Colon (tissue), 2 donors: ENCODE results near the gene PRR18.

ENCODE experiments used
- FAIRE-seq: peaks from 2 replicates; lab custom pipeline; 2012; peaks lifted over from hg19 to GRCh38; lab: Jason Lieb, UNC
- donor health status: control.
- donor health status: control.

The PRR18 gene

DNA sequence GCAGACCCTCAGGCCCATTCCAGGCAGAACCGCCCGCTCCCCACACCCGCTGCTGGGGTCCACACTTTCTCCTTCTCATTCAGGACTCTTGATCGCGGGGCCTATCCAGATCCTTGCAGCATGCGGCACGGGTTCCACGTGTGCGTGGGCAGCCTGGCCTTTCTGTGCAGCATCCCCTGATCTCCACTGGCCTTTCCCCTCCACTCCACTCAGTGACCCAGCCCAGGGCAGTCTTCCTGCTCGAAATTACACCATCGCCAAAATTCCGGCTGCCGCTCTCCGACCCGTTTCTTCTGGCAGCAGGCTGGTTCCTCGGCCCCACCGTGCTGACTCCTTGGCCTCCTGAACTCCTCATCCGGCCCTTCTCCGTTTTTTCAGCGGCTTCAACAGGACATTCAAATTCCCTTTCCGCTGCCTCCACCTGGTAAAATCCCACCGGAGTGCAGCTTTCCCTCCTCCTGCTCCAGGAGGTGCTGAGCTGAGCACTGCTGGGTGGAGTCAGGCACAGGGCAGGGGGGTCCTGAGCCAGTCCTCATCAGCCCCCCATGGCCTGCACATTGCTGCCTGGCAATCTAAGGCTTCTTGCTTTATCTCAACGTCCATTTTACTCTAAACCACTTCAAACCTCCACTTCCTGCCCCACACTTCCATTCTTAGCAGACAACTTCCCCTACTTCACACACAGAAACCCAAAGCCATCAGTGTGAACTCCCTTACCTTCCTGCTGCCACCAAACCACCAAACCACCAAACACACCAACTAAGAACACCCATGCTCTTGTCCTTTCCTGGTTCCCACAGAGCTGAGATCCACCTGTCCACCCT is 25.2 kb upstream of the PRR18 start:
- no peak for FAIRE-seq

- no peak for FAIRE-seq
These were observed 23.6 kb upstream of the PRR18 start for GRCh38 chr6:166331503-166332415.

GRCh38 chr6:166330612-166331011 is 22.4 kb upstream of the PRR18 start:
- FAIRE-seq = no peak

- no peak for FAIRE-seq
These were observed 17.3 kb upstream of the PRR18 start for GRCh38 chr6:166325383-166326042.

- FAIRE-seq = no peak
These were observed 15.2 kb upstream of the PRR18 start for GRCh38 chr6:166323395-166323794.

- no peak for FAIRE-seq
These were observed 10.7 kb upstream of the PRR18 start for GRCh38 chr6:166318649-166319600.

GRCh38 chr6:166318227-166318626 is 10.0 kb upstream of the PRR18 start:
- FAIRE-seq = no peak

DNA sequence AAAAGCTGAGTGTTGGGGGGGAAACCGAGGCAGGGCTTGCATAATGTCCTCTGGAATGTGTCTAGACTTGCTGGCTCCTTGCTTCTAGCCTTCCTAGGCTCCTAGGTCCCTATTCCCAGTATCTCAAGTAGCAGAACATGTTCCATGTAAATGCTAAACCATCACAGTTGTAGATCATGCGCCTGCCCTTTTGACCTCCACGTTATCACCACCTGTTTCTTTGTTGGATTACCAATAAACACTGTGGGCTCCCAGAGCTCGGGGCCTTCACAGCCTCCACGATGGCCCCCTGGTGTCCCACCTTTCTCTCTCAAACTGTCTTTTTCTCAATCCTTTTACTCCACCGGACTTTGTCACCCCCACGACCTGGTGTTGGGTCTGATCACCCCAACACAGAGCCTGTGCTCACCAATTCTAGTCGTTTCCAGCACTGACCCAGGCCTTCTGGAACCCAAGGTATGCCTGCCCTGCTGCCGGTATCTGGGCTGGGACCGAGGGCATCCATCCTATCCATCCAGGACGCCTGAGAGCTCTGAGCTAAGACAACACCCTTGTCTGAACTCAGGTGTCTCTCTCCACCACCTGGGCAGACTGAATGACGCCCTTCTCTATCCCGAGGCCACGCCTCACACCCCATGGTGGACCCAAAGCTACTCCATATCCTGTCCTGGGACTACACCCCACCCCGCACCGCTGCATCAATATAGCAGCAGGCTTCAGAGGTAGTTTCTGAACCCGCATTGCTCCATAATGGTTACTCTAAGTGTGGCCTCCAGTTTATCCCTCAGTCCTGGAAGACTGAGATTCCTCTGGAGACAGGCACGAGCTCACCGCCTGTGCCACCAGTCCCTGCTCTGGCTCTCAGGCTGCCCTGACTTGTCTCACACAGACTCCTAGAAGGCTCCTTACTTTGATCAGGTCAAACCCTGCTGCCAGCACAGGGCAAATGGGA is 9.3 kb upstream of the PRR18 start:
- no peak for FAIRE-seq

DNA sequence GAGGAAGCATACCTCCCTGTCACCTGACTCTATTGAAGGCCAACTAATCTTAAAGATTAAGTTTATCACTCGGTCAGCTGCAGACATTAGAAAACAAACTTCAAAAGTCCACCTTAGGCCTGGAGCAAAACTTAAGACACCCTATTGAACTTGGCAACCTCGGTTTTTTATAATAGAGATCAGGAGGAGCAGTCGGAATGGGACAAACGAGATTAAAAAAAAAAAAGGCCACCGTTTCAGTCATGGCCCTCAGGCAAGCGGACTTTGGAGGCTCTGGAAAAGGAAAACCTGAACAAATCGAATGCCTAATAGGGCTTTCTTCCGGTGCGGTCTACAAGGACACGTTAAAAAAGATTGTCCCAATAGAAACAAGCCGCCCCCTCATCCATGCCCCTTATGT is 7.2 kb upstream of the PRR18 start:
- no peak for FAIRE-seq

GRCh38 chr6:166314454-166314853 is 6.3 kb upstream of the PRR18 start:
- no peak for FAIRE-seq

DNA sequence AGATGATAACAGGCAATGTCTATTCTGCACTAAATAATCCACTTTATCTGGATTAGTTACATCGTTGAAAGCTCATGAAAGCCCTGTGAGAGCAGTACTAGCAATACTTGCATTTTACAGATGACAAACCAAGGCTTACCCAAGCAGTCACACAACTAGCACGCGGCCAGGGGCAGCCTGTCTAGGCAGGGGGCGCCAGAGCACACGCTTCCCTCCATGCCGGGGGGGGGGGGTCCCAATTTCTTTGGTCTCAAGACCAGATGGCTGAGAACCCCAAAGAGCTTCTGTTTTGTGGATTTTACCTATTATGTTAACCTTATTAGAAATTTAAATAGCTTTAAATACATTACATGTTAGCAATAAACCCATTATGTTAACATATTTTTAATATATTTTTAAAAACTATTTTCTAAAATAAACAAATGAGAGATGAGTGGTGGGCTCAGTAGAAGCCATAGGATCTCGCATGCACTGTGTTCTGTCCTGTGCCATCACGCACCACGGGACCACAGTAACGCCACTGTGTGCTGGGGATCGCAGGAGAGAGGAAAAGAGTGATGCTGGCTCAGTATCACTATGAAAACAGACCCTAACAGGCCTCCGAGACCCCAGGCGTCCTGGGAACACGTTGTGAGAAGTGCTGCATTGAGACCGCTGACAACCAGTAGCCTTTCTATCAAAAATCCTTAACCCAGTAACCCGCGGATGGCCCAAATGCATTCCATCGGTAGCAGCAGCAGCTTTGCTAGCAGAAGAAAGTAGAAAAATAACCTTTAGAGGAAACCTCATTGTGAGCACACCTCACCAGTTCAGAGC is 5.3 kb upstream of the PRR18 start:
- FAIRE-seq = no peak

DNA sequence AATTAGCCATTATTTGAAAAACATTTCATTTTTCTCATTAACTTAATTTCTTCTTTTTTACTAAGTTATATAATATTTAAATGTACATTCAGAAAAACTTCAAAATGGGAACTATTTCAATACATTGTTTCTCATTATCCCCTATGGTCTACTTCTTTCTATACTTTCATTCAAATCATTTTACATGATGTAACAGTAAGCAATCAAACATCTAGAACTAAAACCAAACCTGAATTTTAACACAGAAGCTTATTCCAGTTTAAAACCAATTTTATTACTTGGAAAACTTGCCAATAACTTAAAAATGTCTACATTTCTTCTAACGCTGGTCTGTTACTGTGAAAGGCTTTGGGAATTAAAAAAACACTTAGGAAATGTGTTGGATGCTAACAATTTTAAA is 4.6 kb upstream of the PRR18 start:
- FAIRE-seq = no peak

DNA sequence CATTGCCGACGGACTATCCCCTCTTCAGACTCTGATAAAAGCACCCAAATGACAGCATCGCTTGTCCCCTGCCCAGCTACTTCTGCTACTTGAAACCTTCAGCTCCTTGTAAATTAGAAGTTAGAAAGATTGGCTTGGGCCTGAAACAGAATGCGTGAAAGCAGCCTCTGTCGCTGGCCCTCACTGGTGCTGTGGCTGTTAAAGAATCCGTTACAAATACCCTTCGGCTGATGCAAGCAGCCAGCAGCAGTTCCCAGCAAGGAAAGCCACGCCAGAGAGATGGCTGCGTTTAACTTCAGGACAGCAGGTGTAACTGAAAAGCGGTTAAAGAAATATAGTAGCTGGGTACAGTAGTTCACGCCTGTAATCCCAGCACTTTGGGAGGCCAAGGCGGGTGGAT is 2.4 kb upstream of the PRR18 start:
- FAIRE-seq = no peak

- FAIRE-seq = no peak
These were observed 1.8 kb upstream of the PRR18 start for GRCh38 chr6:166309977-166310376.

GRCh38 chr6:166308769-166309589 is 787 bp upstream of the PRR18 start:
- FAIRE-seq = no peak

DNA sequence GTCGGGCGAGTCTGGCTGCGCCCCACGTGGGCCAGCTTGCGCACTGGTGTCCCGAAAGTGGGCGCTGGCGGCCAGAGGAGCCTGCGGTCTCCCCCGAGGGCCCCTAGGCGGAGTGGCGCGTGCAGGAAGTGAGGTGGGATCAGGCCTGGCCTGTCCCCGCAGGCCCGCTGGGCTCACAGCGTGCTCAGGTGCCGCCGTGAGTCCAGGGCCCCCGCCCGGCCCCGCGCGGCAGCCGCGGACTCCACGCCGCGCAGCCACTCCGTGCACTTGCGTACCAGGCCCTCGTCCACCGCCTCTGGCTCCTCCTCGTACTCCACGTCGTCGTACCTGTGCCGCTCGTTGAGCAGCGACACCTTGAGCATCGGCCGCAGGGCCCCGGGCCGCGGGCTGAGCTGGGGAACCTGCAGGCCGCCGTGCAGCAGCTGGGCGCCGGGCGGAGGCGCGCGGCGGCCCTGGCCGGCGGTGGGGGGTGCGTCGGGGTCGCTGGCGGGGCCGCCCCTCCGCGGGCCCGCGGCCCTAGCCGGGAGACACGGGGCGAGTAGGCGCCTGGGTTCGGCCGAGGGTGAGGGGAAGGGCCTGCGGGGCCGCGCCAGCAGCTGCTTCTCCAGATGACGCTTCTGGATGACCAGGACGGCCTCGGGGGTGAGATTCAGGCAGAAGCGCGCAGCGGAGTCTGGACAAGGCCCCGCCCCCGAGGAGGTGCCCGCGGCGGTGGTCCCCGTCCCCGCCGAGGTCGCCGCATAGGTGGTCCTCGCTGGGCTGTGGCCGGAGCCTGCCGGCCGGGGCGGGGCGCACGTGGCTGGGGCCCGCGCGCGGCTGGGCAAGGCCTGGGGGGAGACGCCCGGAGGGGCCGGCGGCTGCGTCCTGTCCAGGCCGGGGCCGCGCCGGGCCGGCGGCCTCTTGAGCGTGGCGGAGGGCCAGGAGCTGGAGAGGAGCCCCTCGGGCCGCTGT is 835 bp downstream of the PRR18 start:
- FAIRE-seq = no peak

- no peak for FAIRE-seq
These were observed 1.7 kb downstream of the PRR18 start for GRCh38 chr6:166306378-166307081.
